Bronchial epithelial cell (primary cell): ENCODE data around the gene MDK. TPM values are rescaled to one million over a fixed set of nuclear protein-coding genes. Genes with fewer than 3 reads are reported as not detected.

Experiments used
- DNase-seq: peaks from one replicate; pipeline ENCODE4 v3.0.0-alpha.2; 2010; ENCODE audit warnings: low read depth
- FAIRE-seq: peaks from 2 replicates; lab custom pipeline; 2011; peaks lifted over from hg19 to GRCh38; lab: Jason Lieb, UNC
- H3K27me3 ChIP-seq: 2 replicates; pipeline ENCODE4 v1.5.1; 2011; ENCODE audit warnings: low read length; ENCODE audit not compliant: control insufficient read depth, insufficient read depth
- H3K36me3 ChIP-seq: 2 replicates; pipeline ENCODE4 v1.5.1; 2011; ENCODE audit warnings: low read length; ENCODE audit not compliant: control insufficient read depth, insufficient read depth
- H3K4me3 ChIP-seq: 2 replicates; pipeline ENCODE4 v1.5.1; 2011; ENCODE audit warnings: mild to moderate bottlenecking, low read depth, low read length, control low read depth
- CTCF ChIP-seq: IDR thresholded peaks from 2 replicates; pipeline ENCODE4 v1.5.1; 2011; ENCODE audit warnings: mild to moderate bottlenecking, moderate library complexity, low read length, control low read depth, inconsistent platforms; ENCODE audit not compliant: insufficient read depth, severe bottlenecking
- total RNA-seq: library from RNA; depleted of rRNA; stranded (reverse); fragments of >200 nt; gene quantifications from 2 replicates; pipeline ENCODE4 v1.2.1, GENCODE V29; 2014

The MDK gene
- total RNA-seq, 1 donor from 2014 or later = 11.6 TPM

DNA sequence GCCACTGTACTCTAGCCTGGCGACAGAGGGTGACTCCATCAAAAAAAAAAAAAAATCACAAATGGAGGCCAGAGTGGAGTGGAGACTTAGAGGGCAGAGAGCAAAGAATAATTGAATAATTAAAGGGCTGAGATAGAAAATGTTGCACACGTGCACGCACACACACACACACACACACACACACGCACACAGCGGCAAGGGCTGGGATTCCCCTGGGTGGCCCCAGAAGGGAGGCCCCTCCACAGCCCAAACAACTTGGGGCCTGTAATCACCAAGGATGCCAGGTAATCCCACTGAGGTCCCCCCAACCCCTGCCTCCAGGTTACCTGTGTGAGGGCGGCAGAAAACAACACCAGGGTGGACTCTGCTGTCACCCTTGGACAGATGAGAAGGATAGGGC lies 46.2 kb upstream of the MDK start:
- Histone ChIP-seq H3K4me3 (no peak overlapping the region), H3K36me3 (no peaks in the 10 kb centered on the region), H3K27me3 (peaks cover 24% of the 10 kb centered on the region)
- FAIRE-seq (no peak), DNase-seq (no peak)
- no peak for TF ChIP-seq CTCF

DNA sequence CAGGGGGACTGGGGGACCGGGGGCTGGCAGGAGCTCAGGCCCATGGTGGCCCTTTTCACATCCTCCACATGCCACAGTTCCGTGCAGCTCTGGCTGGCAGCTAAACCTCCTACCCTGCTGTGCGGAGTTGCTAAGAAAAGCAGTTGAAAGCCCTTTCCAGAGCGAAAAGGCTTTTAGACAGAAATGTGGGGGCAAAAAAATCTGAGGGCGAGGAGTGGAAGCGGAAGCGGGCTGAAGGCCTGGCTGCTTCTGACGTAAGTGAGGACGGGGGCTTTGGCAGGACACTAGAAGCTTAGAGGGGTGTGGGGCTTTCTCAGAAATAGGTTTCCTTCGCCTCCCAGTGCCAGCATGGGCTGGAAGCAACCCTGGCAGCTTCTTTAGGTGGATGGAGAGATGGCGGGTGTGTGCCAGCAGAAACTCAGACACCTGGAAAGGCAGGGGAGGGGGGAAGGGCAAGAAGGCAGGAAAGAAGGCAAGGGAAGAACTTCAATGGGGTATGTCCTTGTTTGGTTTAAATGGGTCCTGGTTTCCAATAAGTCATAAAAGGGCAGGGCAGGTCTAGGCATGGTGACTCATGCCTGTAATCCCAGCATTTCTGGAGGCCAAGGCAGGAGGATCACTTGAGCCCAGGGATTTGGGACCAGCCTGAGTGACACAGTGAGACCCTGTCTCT lies 45.4 kb upstream of the MDK start:
- Histone ChIP-seq H3K27me3 (peaks cover 18% of the 10 kb centered on the region), H3K4me3 (no peak overlapping the region), H3K36me3 (no peaks in the 10 kb centered on the region)
- FAIRE-seq (no peak), DNase-seq (peak; percentile 26)
- no peak for TF ChIP-seq CTCF

DNA sequence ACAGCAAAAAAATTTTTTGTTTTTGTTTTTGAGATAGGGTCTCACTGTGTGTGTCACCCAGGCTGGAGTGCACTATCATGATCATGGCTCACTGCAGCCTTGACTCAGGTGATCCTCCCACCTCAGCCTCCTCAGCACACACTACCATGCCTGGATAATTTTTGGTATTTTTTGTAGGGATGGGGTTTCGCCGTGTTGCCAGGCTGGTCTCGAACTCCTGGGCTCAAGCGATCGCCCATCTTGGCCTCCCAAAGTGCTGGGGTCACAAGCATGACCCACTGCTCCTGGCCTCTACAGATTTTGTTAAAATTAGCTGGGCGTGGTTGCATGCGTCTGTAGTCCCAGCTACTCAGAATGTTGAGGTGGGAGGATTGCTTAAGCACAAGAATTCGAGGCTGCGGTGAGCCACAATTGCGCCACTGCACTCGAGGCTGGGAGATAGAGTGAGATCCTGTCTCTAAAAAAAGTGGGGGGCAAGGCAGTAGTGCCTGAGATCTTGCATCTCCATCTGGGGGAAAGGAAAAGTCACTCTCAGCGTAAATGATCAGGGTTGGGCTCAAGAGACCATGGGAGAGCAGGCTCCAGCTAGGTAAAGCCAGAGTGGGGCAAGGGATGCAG lies 44.8 kb upstream of the MDK start:
- no peak overlapping the region for H3K4me3 ChIP-seq
- DNase-seq (no peak), FAIRE-seq (peak; percentile 52)
- TF ChIP-seq CTCF = no peak
- no peaks in the 10 kb centered on the region for H3K36me3 ChIP-seq
- H3K27me3 ChIP-seq = peaks cover 14% of the 10 kb centered on the region

GRCh38 chr11:46337626-46338345 lies 43.7 kb upstream of the MDK start:
- Histone ChIP-seq H3K27me3 (peaks cover 4% of the 10 kb centered on the region), H3K4me3 (no peak overlapping the region), H3K36me3 (no peaks in the 10 kb centered on the region)
- no peak for TF ChIP-seq CTCF
- DNase-seq (no peak), FAIRE-seq (no peak)

DNA sequence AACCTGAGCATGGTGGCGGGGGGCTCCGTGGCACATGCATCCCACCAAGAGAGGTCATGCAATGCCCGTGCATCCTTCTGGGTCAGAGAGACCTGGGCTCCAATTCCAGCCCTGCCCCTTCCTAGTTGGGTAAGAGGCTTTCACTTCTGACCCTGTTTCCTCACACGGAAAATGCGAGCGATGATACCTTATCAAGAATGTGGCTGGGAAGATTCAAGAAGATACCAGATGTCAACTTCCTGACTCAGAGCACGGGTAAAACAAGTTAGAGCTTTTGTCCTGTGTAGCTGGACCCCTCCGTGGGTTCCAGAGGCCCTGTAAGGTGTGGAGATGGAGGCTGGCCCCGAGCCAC lies 42.9 kb upstream of the MDK start:
- Histone ChIP-seq H3K4me3 (no peak overlapping the region), H3K36me3 (no peaks in the 10 kb centered on the region), H3K27me3 (peaks cover 2% of the 10 kb centered on the region)
- FAIRE-seq = no peak
- no peak for TF ChIP-seq CTCF
- DNase-seq = no peak
